ENCODE measurements around the gene CASKIN1.

CASKIN1 gene

DNA sequence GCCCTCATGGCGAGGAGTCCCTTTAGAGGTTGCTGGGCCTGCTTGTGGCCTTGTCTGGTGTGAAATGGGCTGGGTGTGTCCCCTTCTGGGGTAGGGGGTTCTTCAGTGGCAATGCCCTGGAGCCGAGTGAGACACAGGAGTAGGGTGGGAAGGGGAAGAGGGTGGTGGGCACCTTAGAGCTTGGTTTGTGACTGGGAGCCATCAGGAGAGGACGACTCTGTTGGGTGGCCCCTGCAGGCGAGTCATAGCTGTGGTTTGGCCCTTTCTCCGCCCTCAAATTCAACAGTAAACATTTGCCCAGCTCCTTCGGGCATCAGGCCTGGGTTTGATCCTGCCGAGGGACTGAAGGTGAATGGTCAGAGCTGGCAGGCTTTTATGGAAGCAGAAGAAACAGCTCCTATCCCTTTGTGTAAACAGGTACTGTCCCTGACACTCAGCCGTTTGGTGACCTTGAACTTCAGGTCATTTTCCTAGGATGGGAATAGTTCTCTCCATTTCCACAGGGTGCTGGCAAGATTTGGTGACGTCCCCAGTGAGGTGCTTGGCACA is 29.9 kb upstream of the CASKIN1 start:
- Histone ChIP-seq H3K18ac (ENCODE audit: low read length) (no peak overlapping the region), H3K9me3 (ENCODE audit: insufficient read depth, low read depth, low read length) (peaks cover 2% of the 10 kb centered on the region), H3K9ac (ENCODE audit: low read length) (peak overlapping the region; percentile 43), H4K91ac (ENCODE audit: low read depth, low read length) (no peak overlapping the region), H3K36me3 (ENCODE audit: control insufficient read depth in 1 of 2, insufficient read depth in 2 of 2, low read length in 2 of 2) (peaks cover 29 to 39% of the 10 kb centered on the region in 2 experiments), H3K27me3 (ENCODE audit: insufficient read depth, low read length) (no peaks in the 10 kb centered on the region), H3K4me3 (ENCODE audit: low read depth, low read length) (no peak overlapping the region), H2BK5ac (ENCODE audit: low read depth, low read length, poor library complexity) (no peak overlapping the region), H3K4me2 (ENCODE audit: low read length) (no peak overlapping the region), H3K4ac (ENCODE audit: low read depth, low read length) (peak overlapping the region; percentile 61), H3K4me1 (ENCODE audit: control insufficient read depth in 1 of 2, insufficient read depth in 2 of 2, low read length in 2 of 2) (peaks cover 0 to 6% of the 10 kb centered on the region in 2 experiments), H2BK120ac (ENCODE audit: insufficient read depth, low read length, poor library complexity) (no peak overlapping the region), H3K14ac (ENCODE audit: low read length) (no peak overlapping the region), H3K23ac (ENCODE audit: low read length) (no peak overlapping the region), H3K79me2 (ENCODE audit: control insufficient read depth, insufficient read depth, low read length, poor library complexity) (peaks cover 16% of the 10 kb centered on the region), H3K27ac (ENCODE audit: low read depth, low read length) (no peak overlapping the region), H2AK5ac (ENCODE audit: low read length) (no peak overlapping the region), H2BK12ac (ENCODE audit: low read length) (no peak overlapping the region), H4K8ac (ENCODE audit: low read depth, low read length) (no peak overlapping the region), H2AFZ (ENCODE audit: insufficient read depth, low read length, poor library complexity) (no peak overlapping the region), H3K79me1 (ENCODE audit: low read length) (peaks cover 6% of the 10 kb centered on the region), H4K12ac (ENCODE audit: low read depth, low read length) (no peak overlapping the region)
- WGBS (ENCODE audit: extremely low coverage, insufficient coverage, insufficient read length): no CpG with 5 or more reads among the region's 9 CpGs
- no peak for DNase-seq

- WGBS (ENCODE audit: extremely low coverage, insufficient coverage, insufficient read length): no CpG with 5 or more reads among the region's 22 CpGs
- DNase-seq: peak; percentile 54 to 62
- H3K18ac ChIP-seq (ENCODE audit: low read length): peak overlapping the region; percentile 34
- peak overlapping the region; percentile 93 for H3K4me3 ChIP-seq (ENCODE audit: low read depth, low read length)
- peak overlapping the region; percentile 71 for H3K27ac ChIP-seq (ENCODE audit: low read depth, low read length)
- peaks cover 16% of the 10 kb centered on the region for H3K79me2 ChIP-seq (ENCODE audit: control insufficient read depth, insufficient read depth, low read length, poor library complexity)
- H3K36me3 ChIP-seq (ENCODE audit: control insufficient read depth in 1 of 2, insufficient read depth in 2 of 2, low read length in 2 of 2): peaks cover 14 to 19% of the 10 kb centered on the region in 2 experiments
- peak overlapping the region; percentile 24 for H2BK120ac ChIP-seq (ENCODE audit: insufficient read depth, low read length, poor library complexity)
- peak overlapping the region; percentile 54 for H4K12ac ChIP-seq (ENCODE audit: low read depth, low read length)
- H2BK5ac ChIP-seq (ENCODE audit: low read depth, low read length, poor library complexity): peak overlapping the region; percentile 35
- H4K91ac ChIP-seq (ENCODE audit: low read depth, low read length): peak overlapping the region; percentile 60
- peak overlapping the region; percentile 83 for H3K4me2 ChIP-seq (ENCODE audit: low read length)
- peak overlapping the region; percentile 76 for H3K4ac ChIP-seq (ENCODE audit: low read depth, low read length)
- no peaks in the 10 kb centered on the region for H3K27me3 ChIP-seq (ENCODE audit: insufficient read depth, low read length)
- H3K23ac ChIP-seq (ENCODE audit: low read length): no peak overlapping the region
- no peak overlapping the region for H2BK12ac ChIP-seq (ENCODE audit: low read length)
- peak overlapping the region; percentile 68 for H4K8ac ChIP-seq (ENCODE audit: low read depth, low read length)
- peaks cover 2% of the 10 kb centered on the region for H3K9me3 ChIP-seq (ENCODE audit: insufficient read depth, low read depth, low read length)
- peak overlapping the region; percentile 90 for H3K14ac ChIP-seq (ENCODE audit: low read length)
- peak overlapping the region; percentile 42 for H2AFZ ChIP-seq (ENCODE audit: insufficient read depth, low read length, poor library complexity)
- H2AK5ac ChIP-seq (ENCODE audit: low read length): peak overlapping the region; percentile 82
- H3K79me1 ChIP-seq (ENCODE audit: low read length): peaks cover 6% of the 10 kb centered on the region
- peaks cover 0 to 6% of the 10 kb centered on the region in 2 experiments for H3K4me1 ChIP-seq (ENCODE audit: control insufficient read depth in 1 of 2, insufficient read depth in 2 of 2, low read length in 2 of 2)
- H3K9ac ChIP-seq (ENCODE audit: low read length): peak overlapping the region; percentile 96
Observed at GRCh38 chr16:2223942-2224486, 27.6 kb upstream of the CASKIN1 start.

DNA sequence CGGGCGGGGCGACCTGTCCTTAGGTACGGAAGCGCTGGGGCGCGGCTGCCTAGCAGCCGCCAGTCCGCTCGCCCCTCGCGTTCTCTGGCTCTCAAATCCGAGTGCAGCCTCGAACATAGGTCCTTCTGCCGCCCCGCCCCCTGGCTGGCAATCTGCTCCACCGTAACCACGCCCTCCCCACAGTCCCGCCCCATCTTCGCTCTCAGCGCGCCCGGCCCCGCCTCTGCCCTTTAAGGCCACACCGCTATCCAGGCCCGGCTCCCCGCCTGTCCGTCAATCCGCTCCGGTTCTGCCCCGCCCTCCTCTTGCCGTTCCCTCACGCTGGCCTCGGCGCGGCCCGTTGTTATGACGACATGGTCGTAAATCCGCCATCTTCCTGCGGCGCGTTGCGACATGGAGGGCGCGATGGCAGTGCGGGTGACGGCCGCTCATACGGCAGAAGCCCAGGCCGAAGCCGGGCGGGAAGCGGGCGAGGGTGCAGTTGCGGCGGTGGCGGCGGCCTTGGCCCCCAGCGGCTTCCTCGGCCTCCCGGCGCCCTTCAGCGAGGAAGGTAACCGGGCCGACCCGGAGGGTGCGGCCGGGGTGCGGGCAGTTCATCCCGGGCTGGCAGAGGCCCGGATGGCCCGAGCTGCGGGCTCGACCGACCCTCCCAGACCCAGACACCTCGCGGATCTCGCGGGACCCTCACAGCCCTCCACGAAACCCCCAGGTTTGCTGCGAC is 27.0 kb upstream of the CASKIN1 start, which contains the start of gene E4F1:
Gene E4F1, plus strand, starts transcription at position 371 of the 721 bp plus-strand sequence. Its CDS starts 23 bp downstream, at position 394.
- Histone ChIP-seq H3K79me1 (ENCODE audit: low read length) (peaks cover 6% of the 10 kb centered on the region), H3K23ac (ENCODE audit: low read length) (no peak within 1 kb of the TSS), H2AK5ac (ENCODE audit: low read length) (peak within 1 kb of the TSS; percentile 82), H3K4me3 (ENCODE audit: low read depth, low read length) (peak within 1 kb of the TSS; percentile 93), H3K27ac (ENCODE audit: low read depth, low read length) (peak within 1 kb of the TSS; percentile 71), H3K4me1 (ENCODE audit: control insufficient read depth in 1 of 2, insufficient read depth in 2 of 2, low read length in 2 of 2) (peaks cover 0 to 6% of the 10 kb centered on the region in 2 experiments), H2BK12ac (ENCODE audit: low read length) (no peak within 1 kb of the TSS), H4K12ac (ENCODE audit: low read depth, low read length) (peak within 1 kb of the TSS; percentile 78), H3K4me2 (ENCODE audit: low read length) (peak within 1 kb of the TSS; percentile 83), H4K8ac (ENCODE audit: low read depth, low read length) (peak within 1 kb of the TSS; percentile 78), H3K18ac (ENCODE audit: low read length) (peak within 1 kb of the TSS; percentile 34), H2BK120ac (ENCODE audit: insufficient read depth, low read length, poor library complexity) (peak within 1 kb of the TSS; percentile 54), H3K9me3 (ENCODE audit: insufficient read depth, low read depth, low read length) (peaks cover 2% of the 10 kb centered on the region), H3K27me3 (ENCODE audit: insufficient read depth, low read length) (no peaks in the 10 kb centered on the region), H3K36me3 (ENCODE audit: control insufficient read depth in 1 of 2, insufficient read depth in 2 of 2, low read length in 2 of 2) (peaks cover 8 to 13% of the 10 kb centered on the region in 2 experiments), H2BK5ac (ENCODE audit: low read depth, low read length, poor library complexity) (peak within 1 kb of the TSS; percentile 35), H3K14ac (ENCODE audit: low read length) (peak within 1 kb of the TSS; percentile 90), H4K91ac (ENCODE audit: low read depth, low read length) (peak within 1 kb of the TSS; percentile 72), H3K4ac (ENCODE audit: low read depth, low read length) (peak within 1 kb of the TSS; percentile 76), H3K79me2 (ENCODE audit: control insufficient read depth, insufficient read depth, low read length, poor library complexity) (peaks cover 16% of the 10 kb centered on the region), H2AFZ (ENCODE audit: insufficient read depth, low read length, poor library complexity) (peak within 1 kb of the TSS; percentile 42), H3K9ac (ENCODE audit: low read length) (peak within 1 kb of the TSS; percentile 96)
- peak; percentile 99 to 100 for DNase-seq
- WGBS (ENCODE audit: extremely low coverage, insufficient coverage, insufficient read length): no CpG with 5 or more reads among the region's 82 CpGs

DNA sequence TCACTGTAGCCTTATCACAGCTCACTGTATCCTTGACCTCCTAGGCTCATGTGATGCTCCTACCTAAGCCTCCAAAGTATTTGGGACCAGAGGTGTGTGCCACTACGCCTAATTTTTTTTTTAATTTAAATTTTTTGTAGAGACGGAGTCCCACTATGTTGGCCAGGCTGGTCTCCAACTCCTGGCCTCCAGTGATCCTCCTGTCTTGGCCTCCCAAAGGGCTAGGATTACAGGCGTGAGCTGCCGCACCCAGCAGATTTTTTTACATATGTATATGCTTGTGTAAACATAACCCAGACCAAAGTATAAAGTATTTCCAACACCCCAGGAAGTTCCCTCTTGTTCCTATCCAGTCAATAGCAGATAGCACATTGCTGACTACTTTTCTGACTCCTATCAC is 19.9 kb upstream of the CASKIN1 start:
- Histone ChIP-seq H3K23ac (ENCODE audit: low read length) (no peak overlapping the region), H2BK120ac (ENCODE audit: insufficient read depth, low read length, poor library complexity) (no peak overlapping the region), H2BK5ac (ENCODE audit: low read depth, low read length, poor library complexity) (no peak overlapping the region), H3K27ac (ENCODE audit: low read depth, low read length) (no peak overlapping the region), H3K4me2 (ENCODE audit: low read length) (no peak overlapping the region), H3K4ac (ENCODE audit: low read depth, low read length) (no peak overlapping the region), H3K79me1 (ENCODE audit: low read length) (peaks cover 7% of the 10 kb centered on the region), H3K9me3 (ENCODE audit: insufficient read depth, low read depth, low read length) (peaks cover 3% of the 10 kb centered on the region), H4K12ac (ENCODE audit: low read depth, low read length) (no peak overlapping the region), H3K4me1 (ENCODE audit: control insufficient read depth in 1 of 2, insufficient read depth in 2 of 2, low read length in 2 of 2) (peaks cover 16 to 18% of the 10 kb centered on the region in 2 experiments), H2AFZ (ENCODE audit: insufficient read depth, low read length, poor library complexity) (no peak overlapping the region), H2BK12ac (ENCODE audit: low read length) (no peak overlapping the region), H3K36me3 (ENCODE audit: control insufficient read depth in 1 of 2, insufficient read depth in 2 of 2, low read length in 2 of 2) (peaks cover 15 to 16% of the 10 kb centered on the region in 2 experiments), H2AK5ac (ENCODE audit: low read length) (no peak overlapping the region), H3K14ac (ENCODE audit: low read length) (no peak overlapping the region), H3K18ac (ENCODE audit: low read length) (no peak overlapping the region), H3K79me2 (ENCODE audit: control insufficient read depth, insufficient read depth, low read length, poor library complexity) (peaks cover 10% of the 10 kb centered on the region), H3K9ac (ENCODE audit: low read length) (no peak overlapping the region), H4K8ac (ENCODE audit: low read depth, low read length) (peak overlapping the region; percentile 72), H3K4me3 (ENCODE audit: low read depth, low read length) (no peak overlapping the region), H3K27me3 (ENCODE audit: insufficient read depth, low read length) (no peaks in the 10 kb centered on the region), H4K91ac (ENCODE audit: low read depth, low read length) (peak overlapping the region; percentile 43)
- DNase-seq: no peak
- no CpG with 5 or more reads among the region's 4 CpGs for WGBS (ENCODE audit: extremely low coverage, insufficient coverage, insufficient read length)
